ENCODE measurements around the gene RPF1. TPM values are rescaled to one million over a fixed set of nuclear protein-coding genes. Genes with fewer than 3 reads are reported as not detected.

Gene RPF1
- total RNA-seq, 2 donors from 2014 or later, result 38.4 TPM

DNA sequence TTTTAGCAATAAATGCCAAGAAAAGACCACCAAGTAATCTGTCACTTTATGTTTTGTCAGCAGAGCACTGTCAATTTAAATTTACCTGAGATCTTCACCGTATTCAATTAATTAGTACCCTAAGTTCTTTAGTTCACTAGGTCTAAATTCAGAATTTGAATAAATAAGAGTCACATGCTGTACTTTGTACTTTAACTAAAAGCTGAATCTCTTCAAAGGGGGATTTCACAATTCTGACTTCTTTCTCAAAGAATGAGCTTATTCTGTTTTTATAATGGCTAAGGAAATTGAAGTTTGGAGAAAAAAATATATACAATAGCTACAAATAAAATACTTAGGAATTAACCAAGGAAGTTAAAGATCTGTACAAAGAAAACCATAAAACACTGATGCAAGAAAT lies 29.4 kb downstream of the RPF1 start:
- Histone ChIP-seq H3K4me1 (replicated peaks) (peaks cover 2% of the 10 kb centered on the region), H3K27ac (no peak overlapping the region), H3K4me3 (no peak overlapping the region), H3K27me3 (replicated peaks; ENCODE audit: insufficient read depth) (no peaks in the 10 kb centered on the region), H3K9me3 (no peaks in the 10 kb centered on the region), H3K36me3 (no peaks in the 10 kb centered on the region)
- intact Hi-C loops (cut with DNase I), result loop anchor here (5.0 kb wide), 1 partner anchor 64 kb away; the partner anchor contains the start of gene CTBS
- no peak for TF ChIP-seq POLR2A (IDR thresholded peaks at IDR 0.05)
- no peak for TF ChIP-seq POLR2AphosphoS5 (IDR thresholded peaks at IDR 0.05)
- TF ChIP-seq, protein P1, sequence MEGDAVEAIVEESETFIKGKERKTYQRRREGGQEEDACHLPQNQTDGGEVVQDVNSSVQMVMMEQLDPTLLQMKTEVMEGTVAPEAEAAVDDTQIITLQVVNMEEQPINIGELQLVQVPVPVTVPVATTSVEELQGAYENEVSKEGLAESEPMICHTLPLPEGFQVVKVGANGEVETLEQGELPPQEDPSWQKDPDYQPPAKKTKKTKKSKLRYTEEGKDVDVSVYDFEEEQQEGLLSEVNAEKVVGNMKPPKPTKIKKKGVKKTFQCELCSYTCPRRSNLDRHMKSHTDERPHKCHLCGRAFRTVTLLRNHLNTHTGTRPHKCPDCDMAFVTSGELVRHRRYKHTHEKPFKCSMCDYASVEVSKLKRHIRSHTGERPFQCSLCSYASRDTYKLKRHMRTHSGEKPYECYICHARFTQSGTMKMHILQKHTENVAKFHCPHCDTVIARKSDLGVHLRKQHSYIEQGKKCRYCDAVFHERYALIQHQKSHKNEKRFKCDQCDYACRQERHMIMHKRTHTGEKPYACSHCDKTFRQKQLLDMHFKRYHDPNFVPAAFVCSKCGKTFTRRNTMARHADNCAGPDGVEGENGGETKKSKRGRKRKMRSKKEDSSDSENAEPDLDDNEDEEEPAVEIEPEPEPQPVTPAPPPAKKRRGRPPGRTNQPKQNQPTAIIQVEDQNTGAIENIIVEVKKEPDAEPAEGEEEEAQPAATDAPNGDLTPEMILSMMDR (IDR thresholded peaks at IDR 0.05), result no peak
- DNase-seq (ENCODE audit: low spot score), result no peak
- 94% methylated on average over 1 of the region's 1 CpG for WGBS

DNA sequence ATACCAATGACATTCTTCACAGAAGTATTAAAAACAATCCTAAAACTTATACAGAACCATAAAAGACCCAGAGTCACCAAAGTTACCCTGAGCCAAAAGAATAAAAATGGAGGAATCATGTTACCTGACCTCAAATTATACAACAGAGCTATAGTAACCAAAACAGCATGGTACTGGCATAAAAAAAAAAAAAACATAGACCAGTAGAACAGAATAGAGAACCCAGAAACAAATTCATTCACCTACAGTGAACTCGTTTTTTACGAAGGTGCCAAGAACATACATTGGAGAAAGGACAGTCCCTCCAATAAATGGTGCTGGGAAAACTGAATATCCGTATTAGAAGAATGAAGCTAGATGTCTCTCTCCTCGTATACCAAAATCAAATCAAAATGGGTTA lies 30.0 kb downstream of the RPF1 start:
- intact Hi-C loops (cut with DNase I), result loop anchor here (5.0 kb wide), 1 partner anchor 63 kb away; the partner anchor contains the start of gene CTBS
- Histone ChIP-seq H3K4me3 (no peak overlapping the region), H3K27ac (no peak overlapping the region), H3K4me1 (replicated peaks) (peaks cover 2% of the 10 kb centered on the region), H3K27me3 (replicated peaks; ENCODE audit: insufficient read depth) (no peaks in the 10 kb centered on the region), H3K36me3 (no peaks in the 10 kb centered on the region), H3K9me3 (no peaks in the 10 kb centered on the region)
- 92% methylated on average over 4 of the region's 4 CpGs for WGBS
- TF ChIP-seq, protein P1 (IDR thresholded peaks at IDR 0.05), result no peak
- TF ChIP-seq POLR2AphosphoS5 (IDR thresholded peaks at IDR 0.05), result no peak
- TF ChIP-seq POLR2A (IDR thresholded peaks at IDR 0.05), result no peak
- DNase-seq (ENCODE audit: low spot score), result no peak

DNA sequence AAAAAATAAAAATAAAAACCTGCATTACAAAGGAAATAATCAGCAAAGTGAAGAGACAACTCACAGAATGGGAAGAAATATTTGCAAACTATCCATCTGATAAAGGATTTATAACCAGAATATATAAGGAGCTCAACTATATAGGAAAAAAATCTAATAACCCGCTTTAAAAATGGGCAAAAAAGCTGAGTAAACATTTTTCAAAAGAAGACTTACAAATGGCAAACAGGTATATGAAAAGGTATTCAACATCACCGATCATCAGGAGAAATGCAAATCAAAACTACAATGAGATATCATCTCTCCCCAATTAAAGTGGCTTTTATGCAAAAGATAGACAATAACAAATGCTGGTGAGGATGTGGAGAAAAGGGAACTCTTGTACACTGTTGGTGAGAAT lies 31.1 kb downstream of the RPF1 start:
- H3K27me3 ChIP-seq (replicated peaks; ENCODE audit: insufficient read depth), result no peaks in the 10 kb centered on the region
- no peaks in the 10 kb centered on the region for H3K9me3 ChIP-seq
- no peak for DNase-seq (ENCODE audit: low spot score)
- TF ChIP-seq POLR2A (IDR thresholded peaks at IDR 0.05), result no peak
- TF ChIP-seq POLR2AphosphoS5 (IDR thresholded peaks at IDR 0.05), result no peak
- TF ChIP-seq, protein P1 (IDR thresholded peaks at IDR 0.05), result no peak
- H3K36me3 ChIP-seq, result no peaks in the 10 kb centered on the region
- intact Hi-C loops (cut with DNase I), result no loop called here
- H3K4me3 ChIP-seq, result no peak overlapping the region
- WGBS, result 61% methylated on average over 2 of the region's 2 CpGs
- H3K27ac ChIP-seq, result no peak overlapping the region
- H3K4me1 ChIP-seq (replicated peaks), result no peaks in the 10 kb centered on the region

DNA sequence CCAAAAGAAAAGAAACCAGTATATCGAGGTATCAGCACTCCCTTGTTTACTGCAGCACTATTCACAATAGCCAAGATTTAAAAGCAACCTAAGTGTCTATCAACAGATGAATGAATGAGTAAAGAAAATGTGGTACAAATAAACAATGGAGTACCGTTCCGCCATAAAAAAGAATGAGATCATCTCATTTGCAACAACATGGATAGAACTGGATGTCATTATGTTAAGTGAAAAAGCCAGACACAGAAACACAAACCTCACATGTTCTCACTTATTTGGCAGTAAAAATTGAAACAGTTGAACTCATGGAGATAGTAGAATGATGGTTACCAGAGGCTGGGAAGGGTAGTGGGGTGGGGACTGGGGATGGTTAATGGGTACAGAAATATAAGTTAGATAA lies 31.6 kb downstream of the RPF1 start:
- peak; percentile 17 for TF ChIP-seq POLR2AphosphoS5 (IDR thresholded peaks at IDR 0.05)
- TF ChIP-seq, protein P1 (IDR thresholded peaks at IDR 0.05), result no peak
- H3K4me3 ChIP-seq, result no peak overlapping the region
- no peak overlapping the region for H3K27ac ChIP-seq
- no peak for DNase-seq (ENCODE audit: low spot score)
- no peaks in the 10 kb centered on the region for H3K27me3 ChIP-seq (replicated peaks; ENCODE audit: insufficient read depth)
- intact Hi-C loops (cut with DNase I), result no loop called here
- H3K9me3 ChIP-seq, result no peaks in the 10 kb centered on the region
- no peaks in the 10 kb centered on the region for H3K4me1 ChIP-seq (replicated peaks)
- H3K36me3 ChIP-seq, result no peaks in the 10 kb centered on the region
- WGBS, result 36% methylated on average over 3 of the region's 3 CpGs

DNA sequence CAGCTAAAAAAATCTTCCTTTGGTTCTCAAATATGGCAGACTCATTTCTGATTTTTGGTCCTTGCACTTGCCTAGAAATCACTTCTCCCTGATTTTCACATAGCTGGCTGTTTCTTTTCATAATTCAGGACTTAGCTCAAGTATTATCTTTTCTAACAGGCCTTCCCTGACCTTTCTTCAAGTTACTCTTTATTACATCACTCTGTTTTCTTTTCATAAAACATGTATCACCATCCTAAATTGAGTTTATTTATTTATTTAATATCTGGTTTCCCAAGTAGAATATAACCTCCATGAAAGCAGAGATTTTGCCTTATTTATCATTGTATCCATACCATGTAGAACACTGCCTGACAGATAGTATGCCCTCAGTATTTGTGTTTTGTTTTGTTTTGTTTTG lies 45.5 kb downstream of the RPF1 start:
- H3K27me3 ChIP-seq (replicated peaks; ENCODE audit: insufficient read depth), result no peaks in the 10 kb centered on the region
- H3K27ac ChIP-seq, result no peak overlapping the region
- no peaks in the 10 kb centered on the region for H3K9me3 ChIP-seq
- TF ChIP-seq, protein P1 (IDR thresholded peaks at IDR 0.05), result no peak
- TF ChIP-seq POLR2A (IDR thresholded peaks at IDR 0.05), result no peak
- TF ChIP-seq POLR2AphosphoS5 (IDR thresholded peaks at IDR 0.05), result no peak
- no peaks in the 10 kb centered on the region for H3K4me1 ChIP-seq (replicated peaks)
- intact Hi-C loops (cut with DNase I), result no loop called here
- no peak for DNase-seq (ENCODE audit: low spot score)
- H3K36me3 ChIP-seq, result no peaks in the 10 kb centered on the region
- H3K4me3 ChIP-seq, result no peak overlapping the region
